ENCODE measurements around the gene MMP14.

The MMP14 gene

DNA sequence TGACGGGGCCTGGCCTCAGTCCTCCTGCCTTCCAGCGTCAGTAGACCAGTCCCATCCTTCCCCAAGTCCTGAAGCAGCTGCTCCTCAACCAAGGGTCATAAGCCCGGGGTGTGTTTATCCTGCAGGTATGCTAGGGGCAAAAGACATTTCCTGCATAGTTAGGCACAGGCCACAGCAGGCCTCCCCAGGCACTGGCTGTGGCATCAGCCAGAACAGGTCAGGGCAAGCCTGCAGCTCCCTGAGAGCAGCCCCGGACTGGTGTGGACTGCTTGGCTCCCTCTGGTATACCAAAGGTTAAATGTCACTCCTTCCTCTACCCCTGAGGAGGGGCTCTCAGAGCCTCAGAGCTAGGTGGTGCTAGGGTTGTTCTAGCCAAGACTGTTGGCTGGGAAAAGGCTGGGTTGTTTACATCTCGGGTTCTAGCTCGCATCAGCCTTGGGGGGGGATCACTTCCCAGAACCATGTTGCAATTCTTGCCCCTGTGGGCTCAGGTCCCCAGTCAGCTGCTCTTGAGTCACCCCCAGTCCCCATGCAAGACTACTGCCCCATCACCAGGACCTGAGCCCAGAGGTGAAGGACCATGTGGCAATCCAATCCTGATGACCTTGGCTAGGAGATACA is 2.9 kb downstream of the MMP14 start:
- H2AFZ ChIP-seq (ENCODE audit: low read depth, low read length) = no peak overlapping the region
- H3K4me1 ChIP-seq (ENCODE audit: insufficient read depth, low read length) = no peaks in the 10 kb centered on the region
- H3K4me3 ChIP-seq (ENCODE audit: low read length) = no peak overlapping the region
- H3K36me3 ChIP-seq (ENCODE audit: insufficient read depth, low read length) = peaks cover 12% of the 10 kb centered on the region
- no peaks in the 10 kb centered on the region for H3K27me3 ChIP-seq (ENCODE audit: insufficient read depth, low read length)
- no peaks in the 10 kb centered on the region for H3K9me3 ChIP-seq (ENCODE audit: low read length)

DNA sequence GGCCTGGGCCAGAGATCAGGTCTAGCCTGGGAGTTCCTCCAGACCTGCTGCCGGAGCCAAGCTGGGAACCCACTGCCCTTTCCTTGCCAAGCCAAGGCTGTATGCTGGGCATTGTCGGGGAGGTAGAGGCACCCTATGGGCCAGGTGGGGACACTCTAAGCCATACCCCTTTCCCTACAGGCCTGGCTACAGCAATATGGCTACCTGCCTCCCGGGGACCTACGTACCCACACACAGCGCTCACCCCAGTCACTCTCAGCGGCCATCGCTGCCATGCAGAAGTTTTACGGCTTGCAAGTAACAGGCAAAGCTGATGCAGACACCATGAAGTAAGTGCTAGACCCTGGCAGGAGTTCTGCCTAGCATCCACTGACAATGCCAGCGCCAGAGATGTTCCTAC is 4.9 kb downstream of the MMP14 start:
- Histone ChIP-seq H2AFZ (ENCODE audit: low read depth, low read length) (no peak overlapping the region), H3K4me1 (ENCODE audit: insufficient read depth, low read length) (no peaks in the 10 kb centered on the region), H3K27me3 (ENCODE audit: insufficient read depth, low read length) (no peaks in the 10 kb centered on the region), H3K9me3 (ENCODE audit: low read length) (no peaks in the 10 kb centered on the region), H3K4me3 (ENCODE audit: low read length) (no peak overlapping the region), H3K36me3 (ENCODE audit: insufficient read depth, low read length) (no peaks in the 10 kb centered on the region)

DNA sequence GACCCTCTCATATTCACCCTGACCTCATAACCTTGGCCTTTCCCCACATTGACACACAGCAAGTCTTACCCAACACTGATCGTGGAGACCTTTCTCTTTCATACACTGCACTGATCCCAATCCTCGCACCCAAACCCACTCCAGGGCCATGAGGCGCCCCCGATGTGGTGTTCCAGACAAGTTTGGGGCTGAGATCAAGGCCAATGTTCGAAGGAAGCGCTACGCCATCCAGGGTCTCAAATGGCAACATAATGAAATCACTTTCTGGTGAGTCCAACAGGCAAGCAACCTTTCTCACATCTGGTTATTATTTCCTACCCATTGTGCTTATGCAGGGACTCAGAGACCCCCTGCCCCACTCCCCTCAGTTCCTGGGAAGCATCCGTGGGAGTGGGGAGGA is 5.4 kb downstream of the MMP14 start:
- no peaks in the 10 kb centered on the region for H3K36me3 ChIP-seq (ENCODE audit: insufficient read depth, low read length)

DNA sequence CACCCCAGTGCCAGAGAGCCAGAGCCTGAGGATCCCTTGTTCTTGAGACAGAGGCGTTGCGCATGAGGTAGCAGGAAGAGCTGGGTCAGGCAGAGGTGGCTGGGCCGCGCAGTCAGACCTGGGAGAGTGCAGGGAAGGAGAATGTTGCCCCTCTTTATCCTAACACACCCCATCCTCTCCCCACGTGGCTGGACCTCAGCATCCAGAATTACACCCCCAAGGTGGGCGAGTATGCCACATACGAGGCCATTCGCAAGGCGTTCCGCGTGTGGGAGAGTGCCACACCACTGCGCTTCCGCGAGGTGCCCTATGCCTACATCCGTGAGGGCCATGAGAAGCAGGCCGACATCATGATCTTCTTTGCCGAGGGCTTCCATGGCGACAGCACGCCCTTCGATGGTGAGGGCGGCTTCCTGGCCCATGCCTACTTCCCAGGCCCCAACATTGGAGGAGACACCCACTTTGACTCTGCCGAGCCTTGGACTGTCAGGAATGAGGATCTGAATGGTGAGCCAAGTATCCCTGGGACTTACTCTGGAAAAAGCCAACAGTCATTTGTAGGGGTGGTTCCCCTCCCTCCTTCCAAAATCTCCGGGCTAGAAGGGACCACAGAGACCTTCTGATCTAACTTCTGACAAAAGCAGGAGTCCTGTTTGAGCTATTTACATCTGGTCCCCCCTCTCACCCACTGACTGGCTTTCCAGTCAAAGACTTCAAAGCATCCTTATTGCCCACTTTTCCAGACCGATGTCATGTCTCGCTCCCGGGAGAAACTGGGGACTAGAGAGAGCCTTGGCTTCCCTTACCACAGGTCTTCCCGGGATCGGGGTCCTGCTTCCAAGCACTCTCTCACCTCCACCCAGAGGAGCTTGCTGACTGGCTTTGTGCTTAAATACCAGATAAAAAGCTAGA is 6.1 kb downstream of the MMP14 start:
- no peak overlapping the region for H3K4me3 ChIP-seq (ENCODE audit: low read length)
- no peak overlapping the region for H2AFZ ChIP-seq (ENCODE audit: low read depth, low read length)
- no peaks in the 10 kb centered on the region for H3K4me1 ChIP-seq (ENCODE audit: insufficient read depth, low read length)
- no peaks in the 10 kb centered on the region for H3K9me3 ChIP-seq (ENCODE audit: low read length)
- H3K36me3 ChIP-seq (ENCODE audit: insufficient read depth, low read length) = no peaks in the 10 kb centered on the region
- no peaks in the 10 kb centered on the region for H3K27me3 ChIP-seq (ENCODE audit: insufficient read depth, low read length)

More for the DNA sequence above, 5.4 kb downstream of the MMP14 start:
- H2AFZ ChIP-seq (ENCODE audit: low read depth, low read length) = no peak overlapping the region
- no peaks in the 10 kb centered on the region for H3K4me1 ChIP-seq (ENCODE audit: insufficient read depth, low read length)
- H3K27me3 ChIP-seq (ENCODE audit: insufficient read depth, low read length) = no peaks in the 10 kb centered on the region
- H3K9me3 ChIP-seq (ENCODE audit: low read length) = no peaks in the 10 kb centered on the region
- H3K4me3 ChIP-seq (ENCODE audit: low read length) = no peak overlapping the region

DNA sequence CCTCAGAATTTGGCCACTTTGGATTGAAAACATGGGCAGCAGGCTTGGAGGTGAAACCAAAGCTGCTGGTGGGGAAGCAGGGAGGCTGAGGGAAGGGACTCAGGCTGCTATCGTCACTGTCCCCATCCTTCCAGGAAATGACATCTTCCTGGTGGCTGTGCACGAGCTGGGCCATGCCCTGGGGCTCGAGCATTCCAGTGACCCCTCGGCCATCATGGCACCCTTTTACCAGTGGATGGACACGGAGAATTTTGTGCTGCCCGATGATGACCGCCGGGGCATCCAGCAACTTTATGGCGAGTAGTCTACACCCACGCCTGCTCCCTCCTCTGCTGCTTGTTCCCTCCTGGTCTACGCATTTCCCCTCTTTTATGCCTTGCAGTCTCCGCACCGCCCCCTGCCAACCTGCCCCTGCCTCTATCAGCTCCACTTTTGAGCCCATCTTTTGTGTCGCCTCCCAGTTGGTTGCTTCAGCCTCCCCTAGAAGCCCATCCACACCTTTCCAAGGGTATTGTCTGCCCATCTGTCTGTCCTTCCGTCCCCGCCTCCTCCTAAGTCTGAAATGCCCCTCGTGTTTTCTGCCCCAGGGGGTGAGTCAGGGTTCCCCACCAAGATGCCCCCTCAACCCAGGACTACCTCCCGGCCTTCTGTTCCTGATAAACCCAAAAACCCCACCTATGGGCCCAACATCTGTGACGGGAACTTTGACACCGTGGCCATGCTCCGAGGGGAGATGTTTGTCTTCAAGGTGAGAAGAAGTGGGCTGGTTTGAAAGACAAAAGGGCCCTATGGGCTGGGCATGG is 6.9 kb downstream of the MMP14 start:
- no peak overlapping the region for H2AFZ ChIP-seq (ENCODE audit: low read depth, low read length)
- H3K4me3 ChIP-seq (ENCODE audit: low read length) = no peak overlapping the region
- no peaks in the 10 kb centered on the region for H3K27me3 ChIP-seq (ENCODE audit: insufficient read depth, low read length)
- H3K36me3 ChIP-seq (ENCODE audit: insufficient read depth, low read length) = no peaks in the 10 kb centered on the region
- peaks cover 8% of the 10 kb centered on the region for H3K4me1 ChIP-seq (ENCODE audit: insufficient read depth, low read length)
- H3K9me3 ChIP-seq (ENCODE audit: low read length) = no peaks in the 10 kb centered on the region

DNA sequence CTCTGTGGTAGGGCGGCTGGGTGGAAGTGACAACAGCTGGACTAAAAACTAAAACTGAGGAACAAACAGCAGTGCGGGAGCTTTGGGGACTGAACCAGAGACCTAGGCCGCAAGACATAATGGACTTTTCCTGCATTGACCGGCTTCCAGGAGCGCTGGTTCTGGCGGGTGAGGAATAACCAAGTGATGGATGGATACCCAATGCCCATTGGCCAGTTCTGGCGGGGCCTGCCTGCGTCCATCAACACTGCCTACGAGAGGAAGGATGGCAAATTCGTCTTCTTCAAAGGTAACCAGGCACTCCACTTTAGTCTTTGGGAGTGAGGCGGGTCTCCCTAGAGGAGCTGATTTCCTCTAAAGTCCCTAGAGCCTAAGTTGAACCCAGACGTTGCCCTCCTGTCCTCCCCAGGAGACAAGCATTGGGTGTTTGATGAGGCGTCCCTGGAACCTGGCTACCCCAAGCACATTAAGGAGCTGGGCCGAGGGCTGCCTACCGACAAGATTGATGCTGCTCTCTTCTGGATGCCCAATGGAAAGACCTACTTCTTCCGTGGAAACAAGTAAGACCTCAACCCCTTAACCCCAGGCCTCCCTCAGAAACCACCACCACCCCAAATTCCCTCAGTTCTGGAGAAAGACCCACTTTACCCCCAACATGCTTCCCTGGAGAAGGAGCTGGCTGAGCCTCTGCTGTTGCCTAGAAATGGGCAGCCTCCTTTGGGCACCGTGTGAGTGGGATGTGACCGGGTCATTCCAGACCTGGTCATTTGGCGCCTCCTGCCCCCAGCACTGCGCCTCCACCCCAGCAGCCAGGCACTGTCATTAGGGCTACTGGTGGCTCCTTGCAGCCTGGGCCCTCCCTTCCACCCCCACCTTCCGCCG is 8.1 kb downstream of the MMP14 start:
- H3K9me3 ChIP-seq (ENCODE audit: low read length) = no peaks in the 10 kb centered on the region
- H3K4me1 ChIP-seq (ENCODE audit: insufficient read depth, low read length) = peaks cover 16% of the 10 kb centered on the region
- no peak overlapping the region for H2AFZ ChIP-seq (ENCODE audit: low read depth, low read length)
- H3K27me3 ChIP-seq (ENCODE audit: insufficient read depth, low read length) = no peaks in the 10 kb centered on the region
- no peak overlapping the region for H3K4me3 ChIP-seq (ENCODE audit: low read length)
- no peaks in the 10 kb centered on the region for H3K36me3 ChIP-seq (ENCODE audit: insufficient read depth, low read length)

DNA sequence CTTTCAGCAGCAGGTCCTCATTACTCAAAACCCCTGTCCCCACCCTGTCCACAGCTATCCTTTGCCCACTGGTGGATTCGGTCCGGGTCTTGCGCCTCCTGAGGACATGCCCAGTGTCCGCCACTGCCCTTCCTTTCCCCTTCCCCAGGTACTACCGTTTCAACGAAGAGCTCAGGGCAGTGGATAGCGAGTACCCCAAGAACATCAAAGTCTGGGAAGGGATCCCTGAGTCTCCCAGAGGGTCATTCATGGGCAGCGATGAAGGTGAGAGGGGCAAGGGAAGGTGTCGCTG is 8.7 kb downstream of the MMP14 start:
- Histone ChIP-seq H3K4me3 (ENCODE audit: low read length) (no peak overlapping the region), H3K36me3 (ENCODE audit: insufficient read depth, low read length) (no peaks in the 10 kb centered on the region)

DNA sequence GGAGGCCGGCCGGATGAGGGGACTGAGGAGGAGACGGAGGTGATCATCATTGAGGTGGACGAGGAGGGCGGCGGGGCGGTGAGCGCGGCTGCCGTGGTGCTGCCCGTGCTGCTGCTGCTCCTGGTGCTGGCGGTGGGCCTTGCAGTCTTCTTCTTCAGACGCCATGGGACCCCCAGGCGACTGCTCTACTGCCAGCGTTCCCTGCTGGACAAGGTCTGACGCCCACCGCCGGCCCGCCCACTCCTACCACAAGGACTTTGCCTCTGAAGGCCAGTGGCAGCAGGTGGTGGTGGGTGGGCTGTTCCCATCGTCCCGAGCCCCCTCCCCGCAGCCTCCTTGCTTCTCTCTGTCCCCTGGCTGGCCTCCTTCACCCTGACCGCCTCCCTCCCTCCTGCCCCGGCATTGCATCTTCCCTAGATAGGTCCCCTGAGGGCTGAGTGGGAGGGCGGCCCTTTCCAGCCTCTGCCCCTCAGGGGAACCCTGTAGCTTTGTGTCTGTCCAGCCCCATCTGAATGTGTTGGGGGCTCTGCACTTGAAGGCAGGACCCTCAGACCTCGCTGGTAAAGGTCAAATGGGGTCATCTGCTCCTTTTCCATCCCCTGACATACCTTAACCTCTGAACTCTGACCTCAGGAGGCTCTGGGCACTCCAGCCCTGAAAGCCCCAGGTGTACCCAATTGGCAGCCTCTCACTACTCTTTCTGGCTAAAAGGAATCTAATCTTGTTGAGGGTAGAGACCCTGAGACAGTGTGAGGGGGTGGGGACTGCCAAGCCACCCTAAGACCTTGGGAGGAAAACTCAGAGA is 9.6 kb downstream of the MMP14 start:
- no peak overlapping the region for H3K4me3 ChIP-seq (ENCODE audit: low read length)
- H2AFZ ChIP-seq (ENCODE audit: low read depth, low read length) = no peak overlapping the region
- H3K9me3 ChIP-seq (ENCODE audit: low read length) = no peaks in the 10 kb centered on the region
- H3K27me3 ChIP-seq (ENCODE audit: insufficient read depth, low read length) = no peaks in the 10 kb centered on the region
- H3K4me1 ChIP-seq (ENCODE audit: insufficient read depth, low read length) = peaks cover 17% of the 10 kb centered on the region
- H3K36me3 ChIP-seq (ENCODE audit: insufficient read depth, low read length) = no peaks in the 10 kb centered on the region

More for the DNA sequence above, 8.7 kb downstream of the MMP14 start:
- Histone ChIP-seq H3K4me1 (ENCODE audit: insufficient read depth, low read length) (peaks cover 17% of the 10 kb centered on the region), H3K9me3 (ENCODE audit: low read length) (no peaks in the 10 kb centered on the region), H2AFZ (ENCODE audit: low read depth, low read length) (no peak overlapping the region), H3K27me3 (ENCODE audit: insufficient read depth, low read length) (no peaks in the 10 kb centered on the region)

DNA sequence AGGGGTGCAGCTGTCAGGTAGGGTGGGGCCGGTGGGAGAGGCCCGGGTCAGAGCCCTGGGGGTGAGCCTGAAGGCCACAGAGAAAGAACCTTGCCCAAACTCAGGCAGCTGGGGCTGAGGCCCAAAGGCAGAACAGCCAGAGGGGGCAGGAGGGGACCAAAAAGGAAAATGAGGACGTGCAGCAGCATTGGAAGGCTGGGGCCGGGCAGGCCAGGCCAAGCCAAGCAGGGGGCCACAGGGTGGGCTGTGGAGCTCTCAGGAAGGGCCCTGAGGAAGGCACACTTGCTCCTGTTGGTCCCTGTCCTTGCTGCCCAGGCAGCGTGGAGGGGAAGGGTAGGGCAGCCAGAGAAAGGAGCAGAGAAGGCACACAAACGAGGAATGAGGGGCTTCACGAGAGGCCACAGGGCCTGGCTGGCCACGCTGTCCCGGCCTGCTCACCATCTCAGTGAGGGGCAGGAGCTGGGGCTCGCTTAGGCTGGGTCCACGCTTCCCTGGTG is 10.5 kb downstream of the MMP14 start:
- H3K4me3 ChIP-seq (ENCODE audit: low read length) = no peak overlapping the region
- H3K36me3 ChIP-seq (ENCODE audit: insufficient read depth, low read length) = no peaks in the 10 kb centered on the region
- H3K9me3 ChIP-seq (ENCODE audit: low read length) = no peaks in the 10 kb centered on the region
- no peak overlapping the region for H2AFZ ChIP-seq (ENCODE audit: low read depth, low read length)
- H3K27me3 ChIP-seq (ENCODE audit: insufficient read depth, low read length) = no peaks in the 10 kb centered on the region
- H3K4me1 ChIP-seq (ENCODE audit: insufficient read depth, low read length) = peaks cover 17% of the 10 kb centered on the region

DNA sequence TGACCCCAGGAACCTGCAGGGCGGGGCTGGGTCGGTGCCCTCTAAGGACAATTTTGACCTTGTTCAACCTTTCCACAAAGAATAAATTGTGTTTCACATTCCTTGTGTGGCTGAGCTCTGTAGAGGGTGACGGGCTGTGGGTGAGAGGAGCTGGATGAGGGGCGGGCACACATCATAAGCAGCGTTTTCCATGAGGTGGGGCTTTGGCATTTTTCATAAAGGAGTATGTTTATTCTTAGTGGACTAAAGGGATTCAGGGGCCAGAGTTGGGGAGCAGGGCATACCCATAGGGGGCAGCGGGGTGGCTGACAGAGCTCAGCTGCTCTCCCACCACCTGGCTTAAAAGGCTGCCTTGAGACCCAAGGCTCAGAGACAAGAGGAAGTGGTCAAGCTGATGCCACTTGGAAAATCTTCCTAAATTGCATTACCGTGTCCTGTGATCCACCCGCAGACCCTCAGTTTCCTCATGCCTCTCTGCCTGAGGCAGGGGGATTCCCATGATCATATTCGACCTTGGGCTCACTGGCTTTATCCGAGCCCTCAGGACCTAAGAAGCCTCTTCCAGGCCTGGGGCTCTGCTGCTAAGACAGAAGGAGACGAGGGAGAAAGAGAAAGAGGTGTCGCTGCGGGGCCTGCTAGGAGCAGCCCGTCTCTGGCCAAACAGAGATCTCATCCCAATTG is 11.4 kb downstream of the MMP14 start:
- no peak overlapping the region for H3K4me3 ChIP-seq (ENCODE audit: low read length)
- H2AFZ ChIP-seq (ENCODE audit: low read depth, low read length) = no peak overlapping the region
- no peaks in the 10 kb centered on the region for H3K27me3 ChIP-seq (ENCODE audit: insufficient read depth, low read length)
- no peaks in the 10 kb centered on the region for H3K36me3 ChIP-seq (ENCODE audit: insufficient read depth, low read length)
- H3K4me1 ChIP-seq (ENCODE audit: insufficient read depth, low read length) = peaks cover 17% of the 10 kb centered on the region
- no peaks in the 10 kb centered on the region for H3K9me3 ChIP-seq (ENCODE audit: low read length)

DNA sequence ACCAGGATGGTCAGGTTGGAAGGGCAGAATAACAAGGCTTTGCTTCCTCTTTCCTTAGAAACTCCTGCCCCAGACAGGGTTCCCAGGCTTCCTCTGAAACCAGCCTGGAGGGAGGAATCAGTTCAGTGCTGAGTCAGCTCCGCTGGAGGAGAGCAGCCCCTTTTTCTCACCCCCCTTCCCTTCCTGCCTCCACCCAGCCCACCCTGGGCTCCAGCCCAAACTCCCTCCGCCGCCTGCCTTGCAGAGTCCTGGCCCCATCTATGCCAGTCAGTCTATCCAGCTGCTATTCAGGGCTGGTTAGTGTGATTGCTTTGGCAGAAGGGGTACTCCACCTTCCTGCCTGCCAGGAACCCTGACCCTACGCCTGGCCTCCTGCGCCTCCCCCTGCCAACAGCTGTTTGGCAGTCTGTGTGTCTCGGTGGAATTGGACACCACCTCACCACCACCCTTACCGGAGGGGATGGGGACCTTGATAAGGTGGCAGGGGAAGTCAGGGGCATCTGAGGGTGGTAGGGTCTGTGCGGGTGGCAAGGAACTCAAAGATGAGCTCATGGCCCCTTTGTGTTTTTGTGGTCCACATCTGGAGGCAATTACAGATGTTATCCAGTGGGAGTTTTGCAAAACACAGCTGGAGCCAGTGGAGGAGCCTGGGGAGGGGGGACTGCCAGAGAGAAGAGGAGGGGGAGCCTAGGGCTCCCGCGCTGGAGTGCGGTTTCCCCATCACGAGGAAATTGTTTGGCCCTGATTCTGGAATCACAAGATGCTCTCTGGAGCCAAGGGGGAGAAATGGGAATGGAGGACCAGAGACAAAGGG is 12.2 kb downstream of the MMP14 start:
- Histone ChIP-seq H3K9me3 (ENCODE audit: low read length) (no peaks in the 10 kb centered on the region), H3K36me3 (ENCODE audit: insufficient read depth, low read length) (no peaks in the 10 kb centered on the region), H3K27me3 (ENCODE audit: insufficient read depth, low read length) (no peaks in the 10 kb centered on the region), H3K4me3 (ENCODE audit: low read length) (no peak overlapping the region), H2AFZ (ENCODE audit: low read depth, low read length) (no peak overlapping the region), H3K4me1 (ENCODE audit: insufficient read depth, low read length) (peaks cover 19% of the 10 kb centered on the region)
